Activated naive CD4-positive, alpha-beta T cell treated with anti-CD3 and anti-CD28 coated beads for 36 hours (primary cell): Measurements from ENCODE around the gene GOLIM4. TPM values are rescaled to one million over a fixed set of nuclear protein-coding genes. Genes with fewer than 3 reads are reported as not detected.

Experiments
- CTCF ChIA-PET: fragments of 350-600 bp; sonication (Branson Sonifier 250); formaldehyde crosslinking; loops from one replicate; lab custom pipeline; 2021; ENCODE audit warnings: antibody characterized with exemption; lab: Charles Lee
- DNase-seq: peaks from one replicate; pipeline ENCODE4 v3.0.0-alpha.2; 2020
- H3K27ac Mint-ChIP-seq: one replicate; pipeline ENCODE4 v1.8.0; 2021; ENCODE audit warnings: mild to moderate bottlenecking, mixed read lengths
- H3K27me3 Mint-ChIP-seq: one replicate; pipeline ENCODE4 v1.8.0; 2021; ENCODE audit warnings: low read depth, mixed read lengths
- H3K36me3 Mint-ChIP-seq: one replicate; pipeline ENCODE4 v1.8.0; 2021; ENCODE audit warnings: low read depth, mixed read lengths
- H3K4me1 Mint-ChIP-seq: one replicate; pipeline ENCODE4 v1.8.0; 2021; ENCODE audit warnings: low read depth, mixed read lengths
- H3K4me3 Mint-ChIP-seq: one replicate; pipeline ENCODE4 v1.8.0; 2021; ENCODE audit warnings: mild to moderate bottlenecking, moderate library complexity, mixed read lengths
- H3K9me3 Mint-ChIP-seq: one replicate; pipeline ENCODE4 v1.8.0; 2021; ENCODE audit warnings: mixed read lengths
- intact Hi-C: fragments of 100-400 bp; cut with micrococcal nuclease; formaldehyde crosslinking; loops from one replicate; pipeline ENCODE4 v1.15.1; 2023
- total RNA-seq, 2 experiments: library from RNA; stranded (reverse); gene quantifications; one replicate each; pipeline ENCODE4 v1.2.3, GENCODE V29; 2021

Gene GOLIM4
- total RNA-seq, 2 experiments from 2014 or later = 0.67 to 0.98 TPM

- no peak overlapping the region for H3K27ac Mint-ChIP-seq
- peaks cover 2% of the 10 kb centered on the region for H3K27me3 Mint-ChIP-seq
- no peak overlapping the region for H3K4me3 Mint-ChIP-seq
- no peaks in the 10 kb centered on the region for H3K4me1 Mint-ChIP-seq
- no peaks in the 10 kb centered on the region for H3K36me3 Mint-ChIP-seq
- H3K9me3 Mint-ChIP-seq = no peaks in the 10 kb centered on the region
- CTCF ChIA-PET = no interaction called here
- DNase-seq = no peak
- intact Hi-C loops = no loop called here
These were observed 25.7 kb upstream of the GOLIM4 start for GRCh38 chr3:168121184-168122017.

- Mint-ChIP-seq H3K9me3 (no peaks in the 10 kb centered on the region), H3K4me1 (no peaks in the 10 kb centered on the region), H3K36me3 (no peaks in the 10 kb centered on the region), H3K4me3 (no peak overlapping the region), H3K27ac (no peak overlapping the region), H3K27me3 (no peaks in the 10 kb centered on the region)
- intact Hi-C loops = no loop called here
- no peak for DNase-seq
- CTCF ChIA-PET = no interaction called here
These were observed 22.2 kb upstream of the GOLIM4 start for GRCh38 chr3:168117853-168118313.

DNA sequence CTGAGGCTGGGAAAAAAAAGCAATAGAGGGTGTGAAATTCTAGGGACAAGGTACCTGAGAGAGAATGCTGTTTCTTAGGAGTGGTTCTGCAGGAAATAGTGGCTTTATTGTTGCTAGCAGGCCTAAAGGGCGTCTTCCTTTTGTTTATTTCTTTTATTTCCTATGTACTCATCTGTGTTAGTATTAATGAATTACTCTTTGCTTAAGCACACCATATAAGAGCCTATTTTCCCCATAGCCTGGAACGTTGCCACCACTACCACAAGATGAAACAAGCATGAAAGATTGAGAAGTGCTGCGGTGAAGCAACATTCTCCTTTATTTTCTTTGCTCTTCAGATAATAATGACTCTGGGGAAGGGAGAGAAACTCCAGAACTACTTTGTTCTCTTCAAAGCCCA, 21.3 kb upstream of the GOLIM4 start:
- H3K4me3 Mint-ChIP-seq = no peak overlapping the region
- no peaks in the 10 kb centered on the region for H3K36me3 Mint-ChIP-seq
- no peaks in the 10 kb centered on the region for H3K9me3 Mint-ChIP-seq
- DNase-seq = no peak
- intact Hi-C loops = no loop called here
- H3K27ac Mint-ChIP-seq = no peak overlapping the region
- H3K4me1 Mint-ChIP-seq = no peaks in the 10 kb centered on the region
- CTCF ChIA-PET = no interaction called here
- no peaks in the 10 kb centered on the region for H3K27me3 Mint-ChIP-seq

- no peaks in the 10 kb centered on the region for H3K27me3 Mint-ChIP-seq
- H3K4me3 Mint-ChIP-seq = no peak overlapping the region
- no peaks in the 10 kb centered on the region for H3K9me3 Mint-ChIP-seq
- no peak for DNase-seq
- H3K4me1 Mint-ChIP-seq = no peaks in the 10 kb centered on the region
- intact Hi-C loops = loop anchor here (1.0 kb wide), 1 partner anchor 48 kb away; no protein-coding TSS in a partner anchor
- H3K27ac Mint-ChIP-seq = no peak overlapping the region
- CTCF ChIA-PET = no interaction called here
- H3K36me3 Mint-ChIP-seq = no peaks in the 10 kb centered on the region
These were observed 20.6 kb upstream of the GOLIM4 start for GRCh38 chr3:168116279-168116678.

- CTCF ChIA-PET = no interaction called here
- intact Hi-C loops = no loop called here
These were observed 18.1 kb upstream of the GOLIM4 start for GRCh38 chr3:168113848-168114247.

GRCh38 chr3:168112894-168113293, 17.2 kb upstream of the GOLIM4 start:
- no peak for DNase-seq
- Mint-ChIP-seq H3K27ac (no peak overlapping the region), H3K27me3 (no peaks in the 10 kb centered on the region), H3K4me1 (no peaks in the 10 kb centered on the region), H3K4me3 (no peak overlapping the region), H3K36me3 (no peaks in the 10 kb centered on the region), H3K9me3 (no peaks in the 10 kb centered on the region)
- intact Hi-C loops = no loop called here
- CTCF ChIA-PET = no interaction called here

More at GRCh38 chr3:168113848-168114247, 18.1 kb upstream of the GOLIM4 start:
- H3K27me3 Mint-ChIP-seq = no peaks in the 10 kb centered on the region
- H3K4me1 Mint-ChIP-seq = no peaks in the 10 kb centered on the region
- no peaks in the 10 kb centered on the region for H3K9me3 Mint-ChIP-seq
- H3K4me3 Mint-ChIP-seq = no peak overlapping the region
- DNase-seq = no peak
- no peaks in the 10 kb centered on the region for H3K36me3 Mint-ChIP-seq
- H3K27ac Mint-ChIP-seq = no peak overlapping the region

DNA sequence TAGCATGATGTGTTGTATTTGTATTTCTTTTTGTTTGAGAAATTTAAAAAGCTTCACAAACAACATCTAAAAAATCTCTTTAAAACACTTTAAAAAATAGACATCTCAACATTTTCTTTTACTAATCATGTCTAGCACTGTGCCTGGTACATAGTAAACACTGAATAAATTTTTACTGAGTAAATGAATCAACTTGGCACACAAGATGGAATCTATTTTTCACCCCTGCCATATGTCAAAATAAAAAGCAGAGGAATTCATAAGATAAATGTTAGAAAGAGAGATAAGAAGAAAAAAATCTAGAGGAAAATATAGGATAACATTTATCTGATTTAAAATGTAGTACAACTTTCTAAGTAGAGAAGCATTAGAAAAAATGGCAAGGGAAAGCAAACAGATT, 8.6 kb upstream of the GOLIM4 start:
- H3K4me1 Mint-ChIP-seq = no peaks in the 10 kb centered on the region
- intact Hi-C loops = no loop called here

GRCh38 chr3:168102735-168103410, 7.1 kb upstream of the GOLIM4 start:
- no peak overlapping the region for H3K4me3 Mint-ChIP-seq
- CTCF ChIA-PET = no interaction called here
- peaks cover 4% of the 10 kb centered on the region for H3K9me3 Mint-ChIP-seq
- intact Hi-C loops = no loop called here
- H3K36me3 Mint-ChIP-seq = no peaks in the 10 kb centered on the region
- no peak overlapping the region for H3K27ac Mint-ChIP-seq
- H3K27me3 Mint-ChIP-seq = peaks cover 11% of the 10 kb centered on the region
- H3K4me1 Mint-ChIP-seq = no peaks in the 10 kb centered on the region
- no peak for DNase-seq

More for the DNA sequence above, 8.6 kb upstream of the GOLIM4 start:
- no peak overlapping the region for H3K27ac Mint-ChIP-seq
- H3K36me3 Mint-ChIP-seq = no peaks in the 10 kb centered on the region
- no peak overlapping the region for H3K4me3 Mint-ChIP-seq
- CTCF ChIA-PET = no interaction called here
- H3K27me3 Mint-ChIP-seq = peaks cover 8% of the 10 kb centered on the region
- H3K9me3 Mint-ChIP-seq = peaks cover 4% of the 10 kb centered on the region
- DNase-seq = no peak

GRCh38 chr3:168100777-168101492, 5.2 kb upstream of the GOLIM4 start:
- H3K27me3 Mint-ChIP-seq = peaks cover 25% of the 10 kb centered on the region
- no peaks in the 10 kb centered on the region for H3K36me3 Mint-ChIP-seq
- CTCF ChIA-PET = no interaction called here
- intact Hi-C loops = no loop called here
- H3K9me3 Mint-ChIP-seq = no peaks in the 10 kb centered on the region
- no peak overlapping the region for H3K4me3 Mint-ChIP-seq
- H3K4me1 Mint-ChIP-seq = peaks cover 3% of the 10 kb centered on the region
- no peak overlapping the region for H3K27ac Mint-ChIP-seq
- no peak for DNase-seq

- CTCF ChIA-PET = no interaction called here
- H3K9me3 Mint-ChIP-seq = no peaks in the 10 kb centered on the region
These were observed 1.7 kb upstream of the GOLIM4 start for GRCh38 chr3:168097381-168097780.

GRCh38 chr3:168096210-168096652, 507 bp upstream of the GOLIM4 start:
- Mint-ChIP-seq H3K27me3 (peaks cover 51% of the 10 kb centered on the region), H3K9me3 (no peaks in the 10 kb centered on the region), H3K4me3 (peak overlapping the region; percentile 80), H3K36me3 (no peaks in the 10 kb centered on the region), H3K27ac (no peak overlapping the region), H3K4me1 (peaks cover 7% of the 10 kb centered on the region)
- intact Hi-C loops = loop anchor here (1.0 to 5.0 kb wide), 3 partner anchors 49 to 359 kb away; partner anchors contain the start of gene SERPINI1
- peak; percentile 16 for DNase-seq
- CTCF ChIA-PET = no interaction called here

More at GRCh38 chr3:168097381-168097780, 1.7 kb upstream of the GOLIM4 start:
- no peaks in the 10 kb centered on the region for H3K36me3 Mint-ChIP-seq
- H3K4me1 Mint-ChIP-seq = peaks cover 7% of the 10 kb centered on the region
- no peak for DNase-seq
- intact Hi-C loops = loop anchor here (5.0 kb wide), 2 partner anchors 70 to 360 kb away; partner anchors contain the start of gene SERPINI1
- H3K27me3 Mint-ChIP-seq = peaks cover 47% of the 10 kb centered on the region
- no peak overlapping the region for H3K27ac Mint-ChIP-seq
- H3K4me3 Mint-ChIP-seq = no peak overlapping the region
